GM21515 (cell line): Measurements from ENCODE around the gene PLA2R1.
"Not testable (repeated sequence)": the region's sequence is repeated elsewhere in the genome, so short reads cannot be mapped to it uniquely, and the experiment has no call there.

Source experiments
- ATAC-seq: cut with Tn5 transposase; IDR thresholded peaks from one replicate; pipeline ENCODE4 v1.9.1; 2021; ENCODE audit not compliant: unreplicated experiment

PLA2R1 gene

DNA sequence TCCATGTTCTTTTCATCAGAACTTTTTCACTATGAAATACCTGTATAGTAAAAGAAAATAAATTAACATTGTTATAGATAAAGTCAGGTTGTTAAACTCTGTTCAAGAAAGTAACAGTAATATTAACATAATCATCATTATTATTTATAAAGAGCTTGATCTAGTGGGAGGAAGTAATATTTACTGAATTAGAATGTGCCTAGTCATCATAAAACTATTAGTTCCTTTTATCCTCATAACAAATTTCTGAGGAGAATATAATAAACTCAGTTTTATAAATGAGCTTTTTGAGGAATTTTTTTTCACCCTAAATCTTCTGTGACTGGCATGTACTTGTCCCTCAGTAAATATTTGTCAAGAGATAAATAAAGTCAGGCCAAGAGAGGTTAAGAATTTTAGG is 78.4 kb downstream of the PLA2R1 start:
- ATAC-seq: no peak

DNA sequence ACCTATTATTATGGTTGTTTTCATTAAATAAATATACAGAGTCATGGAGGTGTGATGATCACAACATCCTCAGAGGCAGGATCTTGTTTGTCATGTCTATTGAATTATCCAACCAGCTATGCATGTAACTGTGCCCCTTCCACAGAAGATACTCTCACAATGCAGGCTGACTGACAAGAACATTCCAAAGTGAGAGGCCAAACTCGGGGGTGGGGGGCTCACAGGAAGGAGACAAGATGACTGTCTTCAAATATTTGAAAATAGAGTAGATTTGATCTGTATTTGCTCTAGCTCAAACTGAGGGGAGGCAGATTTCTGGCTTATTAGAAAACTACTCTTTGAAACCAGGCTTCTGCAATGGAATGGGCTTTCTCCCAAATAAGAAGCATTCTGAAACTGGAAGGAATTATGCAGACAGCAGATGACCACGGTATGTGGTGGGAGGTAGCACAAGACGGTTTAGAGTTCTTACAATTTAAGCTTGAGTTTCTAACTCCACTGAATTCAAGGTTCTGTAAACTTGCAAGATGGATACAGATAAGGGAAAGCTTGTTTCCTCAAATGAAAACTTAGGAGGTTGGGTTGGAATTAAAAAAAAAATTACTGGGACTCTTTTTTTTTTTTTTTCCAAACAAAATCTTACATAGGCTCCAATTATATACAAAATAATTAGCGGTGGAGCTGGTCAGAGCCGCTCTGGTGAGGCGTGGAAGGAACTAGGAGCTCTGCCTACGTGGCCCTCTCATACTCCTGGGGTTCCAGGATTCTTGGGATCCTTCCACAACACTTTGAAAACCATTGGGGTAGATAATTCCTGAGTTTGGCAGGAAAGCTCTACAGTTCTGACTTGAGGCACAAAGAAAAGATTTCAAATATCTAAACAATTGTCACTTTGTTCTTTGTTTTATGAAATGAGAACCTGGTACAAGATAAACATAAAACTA is 79.3 kb downstream of the PLA2R1 start:
- no peak for ATAC-seq

DNA sequence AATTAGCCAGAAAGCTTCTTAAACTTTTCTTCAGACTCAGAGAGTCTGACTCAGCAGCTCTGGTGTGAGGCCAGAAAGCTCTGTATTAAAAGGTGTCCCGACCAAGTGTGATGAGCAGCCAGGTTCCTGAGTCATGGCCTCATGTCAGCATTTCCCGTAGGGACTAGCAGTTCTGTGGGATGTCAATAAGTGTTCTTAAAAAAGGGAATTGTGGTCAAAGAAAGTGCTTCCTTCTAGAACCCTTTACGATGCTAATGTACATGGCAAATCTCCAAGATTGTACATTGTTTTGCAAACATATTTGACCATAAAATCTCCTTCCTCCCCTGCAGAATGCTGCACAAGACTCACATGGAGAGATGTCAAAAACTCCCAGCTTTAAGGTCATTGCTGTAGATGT is 80.1 kb downstream of the PLA2R1 start:
- no peak for ATAC-seq

DNA sequence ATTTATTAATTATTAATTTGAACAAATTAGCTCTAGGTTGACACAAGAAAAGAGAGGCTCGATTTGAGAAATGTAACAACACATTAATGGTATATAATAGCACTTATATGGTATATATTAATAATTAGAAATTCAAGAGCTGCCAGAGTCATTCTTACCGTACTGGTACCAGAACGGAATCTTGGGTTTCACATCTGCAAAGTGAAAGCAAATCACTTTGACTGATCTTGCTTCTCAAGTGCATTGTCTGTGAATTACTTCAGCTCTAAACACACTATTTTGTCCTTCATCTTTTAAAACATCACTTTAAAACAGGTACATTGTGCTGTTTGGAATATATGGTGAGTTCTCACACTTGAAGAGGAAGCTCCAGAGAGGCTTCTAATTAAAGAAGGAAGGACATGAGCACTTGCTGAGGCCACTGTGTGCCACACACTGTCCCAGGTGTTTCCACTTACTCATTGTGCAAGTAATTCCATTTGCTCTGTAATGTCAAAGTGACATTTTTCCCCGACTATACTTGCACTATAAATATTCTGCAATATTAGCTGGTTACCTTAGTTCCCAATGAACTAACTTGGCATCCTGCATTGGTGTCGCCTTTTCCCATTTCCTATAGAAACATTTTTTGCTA is 85.8 kb downstream of the PLA2R1 start:
- no peak for ATAC-seq

DNA sequence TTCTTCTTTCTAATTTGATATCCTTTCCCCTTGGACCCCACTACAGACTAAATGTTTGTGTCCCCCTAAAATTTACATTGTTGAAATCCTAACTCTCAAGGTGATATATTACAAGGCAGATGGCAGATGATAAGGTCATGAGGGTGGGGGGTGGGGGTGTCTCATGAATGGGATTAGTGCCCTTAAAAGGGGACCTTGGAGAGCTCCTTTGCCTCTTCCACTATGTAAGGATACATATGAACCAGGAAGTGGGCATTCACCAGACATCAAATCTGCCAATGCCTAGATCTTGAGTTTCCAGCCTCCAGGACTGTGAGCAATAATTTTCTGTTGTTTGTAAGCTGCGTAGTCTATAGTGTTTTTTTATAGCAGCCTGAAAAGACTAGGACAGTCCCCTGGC is 89.1 kb downstream of the PLA2R1 start:
- no peak for ATAC-seq

DNA sequence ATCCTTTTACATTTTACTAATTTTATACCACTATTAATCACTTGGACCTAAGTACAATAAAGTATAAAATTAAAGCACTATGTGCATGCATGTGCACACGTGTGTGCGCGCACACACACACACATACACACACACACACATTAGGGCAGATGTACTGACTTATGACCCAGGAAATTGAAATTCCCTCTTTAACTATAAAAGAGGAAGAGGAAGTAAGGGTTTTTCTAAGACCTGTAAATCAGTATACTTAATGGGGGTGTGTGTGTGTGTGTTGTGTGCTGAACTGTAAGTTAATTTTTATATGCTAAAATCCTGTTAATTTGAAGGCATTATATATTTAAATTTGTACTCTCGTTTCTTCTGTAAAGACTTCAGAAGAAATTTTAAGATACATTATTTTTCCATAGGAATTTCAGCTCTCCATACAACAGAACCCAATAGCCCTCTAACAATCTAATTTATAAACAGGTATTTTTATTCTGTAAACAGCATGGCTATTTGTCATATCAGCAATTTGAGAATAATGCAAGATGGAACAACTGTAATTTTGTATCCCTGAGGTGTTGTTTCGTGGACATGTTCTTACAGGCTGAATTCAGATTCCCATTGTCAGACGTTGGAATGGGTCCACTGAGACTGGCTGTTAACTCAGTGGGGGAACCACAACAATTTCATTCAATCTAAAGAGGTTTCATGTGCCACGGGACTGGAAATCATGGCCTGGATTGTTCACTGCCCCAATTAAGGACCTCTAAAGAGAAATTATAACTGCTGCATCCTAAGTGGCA is 90.9 kb downstream of the PLA2R1 start:
- no peak for ATAC-seq

DNA sequence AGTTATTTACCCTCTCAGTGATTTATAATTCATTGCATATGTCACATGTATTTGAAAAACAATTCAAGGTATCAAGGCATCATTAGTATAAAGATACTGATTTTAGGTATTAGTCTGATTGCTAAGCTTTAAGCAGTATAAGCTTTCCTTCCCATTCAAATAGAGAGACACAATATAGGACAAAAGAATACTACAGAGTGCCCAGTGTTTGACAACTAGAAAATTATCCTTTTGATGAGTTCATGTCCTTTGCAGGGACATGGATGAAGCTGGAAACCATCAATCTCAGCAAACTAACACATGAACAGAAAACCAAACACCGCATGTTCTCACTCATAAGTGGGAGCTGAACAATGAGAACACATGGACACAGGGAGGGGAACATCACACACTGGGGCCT is 91.9 kb downstream of the PLA2R1 start:
- ATAC-seq: not testable (repeated sequence)

DNA sequence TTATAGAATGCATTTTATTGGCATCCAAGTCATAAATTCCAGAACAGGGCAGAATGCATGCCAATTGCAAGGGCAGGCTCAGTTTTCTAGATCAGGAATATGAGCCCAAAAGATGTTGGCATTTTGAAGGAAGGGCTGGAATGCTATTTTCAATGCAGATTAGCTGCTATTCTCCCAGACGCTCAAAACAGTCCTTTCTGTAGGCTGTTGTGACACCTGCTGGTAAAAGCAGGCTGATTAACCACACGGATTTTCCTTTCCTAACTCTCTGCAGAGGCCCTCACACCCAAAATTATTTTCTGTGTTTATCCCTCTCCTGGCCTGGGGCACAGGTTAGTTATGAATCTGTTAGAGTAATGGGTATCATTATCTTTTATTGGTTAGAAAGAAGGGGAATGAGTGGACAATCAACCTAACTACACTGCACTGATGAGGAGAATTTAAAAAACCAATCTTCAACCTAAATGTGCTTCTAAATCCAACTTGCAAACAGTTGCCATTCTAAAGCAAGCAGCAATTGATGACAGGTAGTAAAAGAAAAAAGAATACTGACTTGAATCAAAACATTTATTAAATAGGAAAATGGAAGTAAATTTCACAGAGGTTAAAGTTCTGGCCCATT is 94.0 kb downstream of the PLA2R1 start:
- ATAC-seq: no peak

DNA sequence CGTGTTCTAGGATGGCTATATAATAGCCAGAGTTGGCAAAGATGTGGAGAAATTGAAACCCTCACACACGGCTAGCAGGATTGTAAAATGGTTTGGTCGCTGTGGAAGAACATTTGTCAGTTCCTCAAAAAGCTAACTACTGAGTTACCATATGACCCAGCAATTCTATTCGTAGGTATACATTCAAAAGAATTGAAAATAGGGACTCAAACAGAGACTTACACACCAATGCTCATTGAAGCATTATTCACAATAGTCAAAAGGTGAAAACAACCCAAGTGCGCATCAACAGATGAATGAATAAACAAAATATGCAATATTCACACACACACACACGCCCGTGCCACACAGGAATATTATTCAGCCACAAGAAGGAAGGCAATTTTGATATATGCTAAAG is 98.7 kb downstream of the PLA2R1 start:
- ATAC-seq: peak; percentile 70

DNA sequence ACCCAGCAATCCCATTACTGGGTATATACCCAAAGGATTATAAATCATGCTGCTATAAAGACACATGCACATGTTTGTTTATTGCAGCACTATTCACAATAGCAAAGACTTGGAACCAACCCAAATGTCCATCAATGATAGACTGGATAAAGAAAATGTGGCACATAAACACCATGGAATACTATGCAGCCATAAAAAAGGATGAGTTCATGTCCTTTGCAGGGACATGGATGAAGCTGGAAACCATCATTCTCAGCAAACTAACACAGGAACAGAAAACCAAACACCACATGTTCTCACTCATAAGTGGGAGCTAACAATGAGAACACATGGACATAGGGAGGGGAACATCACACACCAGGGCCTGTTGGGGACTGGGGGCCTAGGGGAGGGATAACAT is 99.9 kb downstream of the PLA2R1 start:
- not testable (repeated sequence) for ATAC-seq

DNA sequence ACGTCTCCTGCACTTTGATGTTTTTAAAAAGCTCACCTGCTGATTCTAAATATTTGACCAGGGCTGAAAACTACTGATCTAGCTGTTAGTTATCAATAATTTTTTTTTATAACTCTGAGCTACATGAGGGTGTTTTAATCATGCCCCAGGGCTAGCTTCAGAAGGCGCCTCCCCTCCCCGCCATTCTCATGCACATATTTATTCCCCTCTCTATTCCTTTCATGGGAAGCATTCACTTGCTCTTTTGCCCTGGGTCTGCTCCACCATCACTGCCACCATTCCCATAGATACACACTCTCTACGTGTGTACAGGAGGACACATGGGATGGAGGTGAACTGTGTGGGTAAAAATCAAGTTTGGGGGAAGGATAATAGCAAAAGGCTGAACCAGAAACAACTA is 101.0 kb downstream of the PLA2R1 start:
- no peak for ATAC-seq

DNA sequence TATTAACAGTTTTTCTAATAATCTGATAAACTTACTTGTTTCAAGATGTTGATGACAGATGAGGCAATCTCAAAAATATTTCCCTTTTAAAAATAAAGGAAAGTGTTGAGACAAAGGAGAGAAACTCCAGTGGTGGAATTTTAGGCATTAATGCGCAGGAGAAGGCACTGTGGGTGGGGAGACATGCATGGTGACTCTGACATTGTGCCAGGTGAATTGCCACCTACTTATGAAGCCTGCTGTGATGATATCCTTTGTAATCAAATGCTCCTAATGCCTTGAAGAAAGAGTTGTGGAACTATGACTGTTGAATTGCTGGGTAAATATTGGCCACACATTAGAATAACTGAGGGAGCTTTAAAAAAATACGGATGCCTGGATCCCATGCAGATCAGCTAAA is 101.4 kb downstream of the PLA2R1 start:
- ATAC-seq: no peak

DNA sequence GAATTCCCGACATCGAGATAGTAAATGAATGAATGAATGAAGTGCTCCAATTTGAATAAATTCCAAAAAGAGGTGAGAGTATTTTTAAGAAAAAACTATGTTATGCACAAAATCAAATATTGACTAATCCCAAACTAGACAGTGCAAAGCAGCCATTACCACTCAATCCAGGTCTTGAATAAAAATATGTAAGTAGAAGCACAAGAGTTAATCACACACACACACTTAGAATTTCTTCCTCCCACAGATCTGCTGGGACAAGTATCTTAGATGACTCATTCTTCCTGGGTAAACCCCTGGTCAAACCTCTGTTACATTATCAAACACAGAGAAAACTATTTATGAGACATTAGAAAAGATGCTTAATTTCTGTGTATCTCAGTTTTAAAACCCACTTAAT is 102.0 kb downstream of the PLA2R1 start:
- ATAC-seq: no peak

DNA sequence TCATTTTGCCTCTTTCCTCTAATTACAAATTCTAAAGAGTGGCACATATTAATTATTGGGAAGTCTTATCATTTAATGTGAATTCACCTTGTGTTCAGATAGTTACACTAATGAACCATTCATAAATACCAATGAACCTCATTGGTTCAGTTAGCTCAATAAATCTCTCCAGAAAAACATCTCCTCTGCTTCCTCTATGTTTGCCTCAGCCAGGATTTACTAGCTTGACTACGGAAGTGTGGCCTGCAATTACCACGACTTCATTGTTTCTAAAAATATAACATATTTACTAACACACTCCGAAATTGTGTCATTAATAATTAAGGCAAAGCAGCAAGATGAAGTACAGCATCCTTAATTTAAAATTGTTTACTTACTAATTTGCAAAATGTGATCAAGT is 103.3 kb downstream of the PLA2R1 start:
- no peak for ATAC-seq

DNA sequence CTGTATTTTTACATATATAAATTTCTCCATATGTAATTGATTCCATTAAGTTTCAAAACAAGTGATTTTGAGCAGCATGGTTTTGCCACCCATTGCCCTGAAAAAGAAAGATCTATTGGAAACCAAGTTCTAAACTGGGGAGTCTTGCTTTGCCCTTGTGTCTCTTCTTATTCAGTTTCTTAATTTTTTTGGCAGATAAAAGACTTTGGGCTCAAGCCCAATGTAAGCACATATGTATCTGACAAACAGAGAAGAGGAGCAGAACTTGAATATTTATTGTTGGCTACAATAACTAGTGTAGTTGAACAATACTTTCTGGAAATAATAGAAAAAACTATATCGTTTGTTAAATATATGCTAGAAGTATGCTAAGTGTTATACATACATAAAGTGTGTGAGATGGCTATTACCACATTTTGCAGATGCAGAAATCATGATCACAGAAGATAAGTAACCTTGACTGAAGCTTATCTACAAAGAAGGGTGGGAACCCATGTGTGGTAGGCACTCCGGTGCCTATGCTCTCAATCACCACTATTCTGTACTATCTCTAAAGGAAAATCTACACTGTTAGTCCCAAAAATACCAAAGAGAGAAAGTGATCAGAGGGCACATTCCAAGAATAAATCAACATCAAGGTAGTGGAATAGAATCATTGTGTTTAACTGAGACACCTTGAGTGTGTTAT is 109.1 kb downstream of the PLA2R1 start:
- no peak for ATAC-seq

DNA sequence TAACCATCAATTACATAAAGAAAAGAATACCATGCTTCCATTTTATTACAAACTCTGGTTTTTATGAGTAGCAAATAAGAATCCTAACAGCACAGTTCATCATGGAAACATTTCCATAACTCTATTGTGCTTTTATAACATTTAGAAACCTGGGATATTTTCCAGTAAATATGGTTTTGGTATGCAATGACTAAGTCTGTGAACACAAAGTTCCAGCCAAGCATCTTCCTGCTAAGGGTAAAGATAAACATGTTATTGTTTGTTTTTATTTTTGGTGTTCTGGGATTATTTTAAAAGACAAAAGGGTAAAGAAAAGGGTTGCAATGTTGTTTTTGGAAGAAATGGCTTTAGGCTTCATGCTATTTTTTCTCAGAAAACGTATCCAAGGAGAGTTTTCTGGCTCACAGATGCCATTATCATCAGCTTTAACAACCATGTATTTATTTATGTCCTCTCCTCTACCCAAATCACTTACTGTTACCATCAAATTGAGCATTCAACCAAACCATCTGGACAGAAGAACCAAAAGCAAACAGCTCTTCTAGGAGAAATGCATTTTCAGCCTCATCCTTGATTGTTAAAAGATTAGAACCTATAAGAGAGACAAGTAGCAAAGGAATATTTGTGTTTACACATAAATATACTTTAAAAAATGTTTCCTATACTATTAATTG is 116.0 kb downstream of the PLA2R1 start:
- no peak for ATAC-seq

DNA sequence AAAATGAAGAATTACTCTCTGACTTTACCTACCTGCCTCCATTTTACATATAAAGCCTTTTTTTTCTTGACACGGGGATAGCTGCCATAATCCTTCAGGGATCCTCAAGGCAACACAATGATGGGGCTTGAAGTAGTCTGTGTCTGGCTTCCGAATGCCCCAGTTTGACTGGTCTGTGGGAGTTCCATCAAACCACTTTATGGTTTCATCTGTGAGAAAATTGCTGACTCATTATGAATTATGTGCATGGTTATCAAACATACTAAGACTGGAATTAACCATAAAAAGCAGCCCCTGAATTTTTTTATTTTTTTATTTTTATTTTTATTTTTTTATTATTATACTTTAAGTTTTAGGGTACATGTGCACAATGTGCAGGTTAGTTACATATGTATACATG is 117.5 kb downstream of the PLA2R1 start:
- ATAC-seq: no peak

DNA sequence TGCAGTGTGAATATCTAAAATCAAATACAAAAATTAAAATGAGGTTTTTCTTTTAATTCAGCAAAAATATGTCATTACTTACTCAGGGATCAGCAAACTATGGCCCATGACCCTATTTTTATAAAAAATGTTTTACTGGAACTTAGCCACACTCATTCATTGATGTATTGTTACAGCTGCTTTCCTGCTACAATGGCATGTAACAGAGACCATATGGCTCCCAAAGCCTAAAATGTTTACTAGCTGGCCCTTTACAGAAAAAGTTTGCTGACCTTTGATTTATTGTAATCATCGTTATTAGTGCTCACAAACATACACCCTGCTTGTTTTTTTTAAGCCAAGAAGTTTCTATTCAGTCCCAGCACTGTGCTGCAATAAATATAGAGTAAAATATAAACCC is 120.3 kb downstream of the PLA2R1 start:
- ATAC-seq: no peak

DNA sequence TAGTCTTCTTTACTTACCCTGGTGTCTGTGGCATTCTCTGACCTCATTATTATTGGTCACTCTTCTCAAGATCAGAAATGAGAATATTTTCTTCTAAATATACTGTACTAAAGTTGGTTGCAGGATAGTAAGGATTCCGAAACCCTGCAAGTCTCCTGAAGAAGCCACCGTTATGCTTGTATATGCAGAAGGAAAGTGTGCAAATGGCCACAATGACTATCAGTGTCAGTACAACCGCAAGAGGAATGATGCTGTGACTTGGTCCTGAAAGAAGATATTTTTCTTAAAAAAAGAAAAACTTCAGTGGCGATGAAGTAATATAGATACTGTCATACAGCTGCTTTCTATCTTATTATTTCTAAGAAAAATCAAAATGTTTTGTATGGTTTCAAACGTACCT is 120.7 kb downstream of the PLA2R1 start:
- ATAC-seq: no peak

DNA sequence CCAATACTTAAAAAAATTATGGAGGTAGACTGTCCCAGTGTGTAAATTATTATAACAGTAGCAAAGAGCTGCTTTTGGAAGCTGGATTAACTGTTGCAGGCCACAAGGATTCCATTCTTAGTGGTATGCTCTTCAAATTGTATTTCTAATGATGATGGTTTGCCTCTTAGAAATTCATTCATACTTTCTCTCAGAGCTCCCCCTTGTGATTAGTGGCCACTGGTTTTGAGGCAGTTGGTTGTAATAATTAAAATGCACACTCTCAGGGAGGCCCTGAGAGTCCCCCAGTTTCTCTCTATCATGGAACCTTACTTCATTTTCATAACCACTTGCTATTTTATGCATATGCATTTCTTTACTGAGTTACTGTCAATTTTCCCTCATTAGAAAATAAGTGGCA is 122.5 kb downstream of the PLA2R1 start:
- peak; percentile 86 for ATAC-seq
